Activated CD4-positive, CD25-positive, alpha-beta regulatory T cell (primary cell): Measurements from ENCODE around the gene TLX2.
A peak's percentile ranks its signal among the peaks of the same experiment; 100 is the strongest.
"Not testable (repeated sequence)": the region's sequence is repeated elsewhere in the genome, so short reads cannot be mapped to it uniquely, and the experiment has no call there.

Source experiments
- DNase-seq, 4 experiments: peaks; one replicate each; lab custom pipeline; 2025; lab: John Stamatoyannopoulos, UW

The TLX2 gene

GRCh38 chr2:74514368-74515270, at the start of gene TLX2:
TLX2 (plus strand) TSS chr2:74514450; CDS start chr2:74514807, 357 bp downstream.
- no peak for DNase-seq

- DNase-seq, result not testable (repeated sequence)
Measured at GRCh38 chr2:74470742-74471141, 43.5 kb upstream of the TLX2 start.

GRCh38 chr2:74471332-74472065, 42.8 kb upstream of the TLX2 start:
- DNase-seq, result no peak

- DNase-seq, result peak; percentile 91 to 96 (median 96)
Measured at GRCh38 chr2:74472086-74472944, 41.9 kb upstream of the TLX2 start, which contains the start of gene MRPL53. MRPL53 (minus strand) TSS chr2:74472680; CDS start chr2:74472660, 20 bp downstream.

GRCh38 chr2:74472945-74473258, 41.3 kb upstream of the TLX2 start:
- no peak for DNase-seq

GRCh38 chr2:74474481-74474880, 39.8 kb upstream of the TLX2 start:
- DNase-seq, result no peak

GRCh38 chr2:74474899-74475298, 39.4 kb upstream of the TLX2 start:
- DNase-seq, result no peak

- DNase-seq, result no peak
Measured at GRCh38 chr2:74481431-74481830, 32.8 kb upstream of the TLX2 start.

- DNase-seq, result peak in 3 of 4 experiments; percentile 39 to 52 (median 43)
Measured at GRCh38 chr2:74481961-74482800, 32.1 kb upstream of the TLX2 start.

- peak; percentile 83 to 87 (median 85) for DNase-seq
Measured at GRCh38 chr2:74482801-74483674, 31.2 kb upstream of the TLX2 start, which contains the start of the genes CCDC142 and TTC31. CCDC142 (minus strand) TSS chr2:74482998; CDS start chr2:74482837, 161 bp downstream. TTC31 (plus strand) TSS chr2:74483081; CDS start chr2:74483096, 15 bp downstream.

- DNase-seq, result not testable (repeated sequence)
Measured at GRCh38 chr2:74483675-74484164, 30.5 kb upstream of the TLX2 start.

- no peak for DNase-seq
Measured at GRCh38 chr2:74486141-74486540, 28.1 kb upstream of the TLX2 start.

GRCh38 chr2:74488643-74489481, 25.4 kb upstream of the TLX2 start:
- no peak for DNase-seq

- no peak for DNase-seq
Measured at GRCh38 chr2:74489906-74490305, 24.3 kb upstream of the TLX2 start.

- DNase-seq, result no peak
Measured at GRCh38 chr2:74491648-74492544, 22.4 kb upstream of the TLX2 start.

GRCh38 chr2:74493546-74493945, 20.7 kb upstream of the TLX2 start:
- DNase-seq, result no peak

GRCh38 chr2:74495440-74495839, 18.8 kb upstream of the TLX2 start:
- no peak for DNase-seq
